CD4-positive, alpha-beta T cell treated with Interferon alpha-2 for 1 hour (primary cell): ENCODE measurements around the gene ST8SIA1.

ENCODE experiments used
- DNase-seq, 2 donors: peaks; one replicate each; pipeline ENCODE4 v3.0.0-alpha.2; 2020 to 2022

ST8SIA1 gene

GRCh38 chr12:22276867-22277266, 57.6 kb downstream of the ST8SIA1 start:
- no peak for DNase-seq

GRCh38 chr12:22276313-22276712, 58.2 kb downstream of the ST8SIA1 start:
- DNase-seq, result no peak

GRCh38 chr12:22275843-22276242, 58.7 kb downstream of the ST8SIA1 start:
- DNase-seq, result no peak

- no peak for DNase-seq
Observed at GRCh38 chr12:22272335-22273151, 62.0 kb downstream of the ST8SIA1 start.

- DNase-seq, result no peak
Observed at GRCh38 chr12:22271023-22271422, 63.5 kb downstream of the ST8SIA1 start.

GRCh38 chr12:22268973-22269372, 65.5 kb downstream of the ST8SIA1 start:
- no peak for DNase-seq

GRCh38 chr12:22268406-22268805, 66.1 kb downstream of the ST8SIA1 start:
- no peak for DNase-seq

- no peak for DNase-seq
Observed at GRCh38 chr12:22266101-22266500, 68.4 kb downstream of the ST8SIA1 start.

GRCh38 chr12:22264380-22264779, 70.1 kb downstream of the ST8SIA1 start:
- DNase-seq, result no peak

GRCh38 chr12:22262309-22262708, 72.2 kb downstream of the ST8SIA1 start:
- DNase-seq, result no peak

GRCh38 chr12:22257100-22257499, 77.4 kb downstream of the ST8SIA1 start:
- DNase-seq, result no peak

- DNase-seq, result no peak
Observed at GRCh38 chr12:22256605-22257004, 77.9 kb downstream of the ST8SIA1 start.

GRCh38 chr12:22256041-22256441, 78.5 kb downstream of the ST8SIA1 start:
- DNase-seq, result no peak

- DNase-seq, result no peak
Observed at GRCh38 chr12:22255097-22255496, 79.4 kb downstream of the ST8SIA1 start.

- no peak for DNase-seq
Observed at GRCh38 chr12:22254478-22254877, 80.0 kb downstream of the ST8SIA1 start.

GRCh38 chr12:22252057-22252456, 82.5 kb downstream of the ST8SIA1 start:
- no peak for DNase-seq

GRCh38 chr12:22250762-22251161, 83.7 kb downstream of the ST8SIA1 start:
- DNase-seq, result peak in 1 of 2 donors; percentile 3

- no peak for DNase-seq
Observed at GRCh38 chr12:22248571-22249115, 85.9 kb downstream of the ST8SIA1 start.

GRCh38 chr12:22248121-22248520, 86.4 kb downstream of the ST8SIA1 start:
- no peak for DNase-seq

GRCh38 chr12:22246217-22246846, 88.2 kb downstream of the ST8SIA1 start:
- DNase-seq, result no peak

GRCh38 chr12:22242726-22243125, 91.8 kb downstream of the ST8SIA1 start:
- DNase-seq, result no peak

GRCh38 chr12:22238211-22238610, 96.3 kb downstream of the ST8SIA1 start:
- no peak for DNase-seq

GRCh38 chr12:22234561-22234960, 99.9 kb downstream of the ST8SIA1 start:
- DNase-seq, result no peak

- no peak for DNase-seq
Observed at GRCh38 chr12:22231836-22232235, 102.7 kb downstream of the ST8SIA1 start.
